ENCODE data around the gene SYNPR.

The SYNPR gene

GRCh38 chr3:63474828-63475518 is 196.9 kb downstream of the SYNPR start:
- DNase-seq, result no peak

- no peak for DNase-seq
Measured at GRCh38 chr3:63477494-63478129, 199.5 kb downstream of the SYNPR start.

- DNase-seq, result no peak
Measured at GRCh38 chr3:63478990-63479660, 201.0 kb downstream of the SYNPR start.

- no peak for DNase-seq
Measured at GRCh38 chr3:63479661-63480035, 201.5 kb downstream of the SYNPR start.

GRCh38 chr3:63481627-63482026 is 203.5 kb downstream of the SYNPR start:
- DNase-seq, result no peak

- no peak for DNase-seq
Measured at GRCh38 chr3:63482341-63482740, 204.2 kb downstream of the SYNPR start.

GRCh38 chr3:63492464-63492863 is 214.4 kb downstream of the SYNPR start:
- DNase-seq, result no peak

- DNase-seq, result no peak
Measured at GRCh38 chr3:63493101-63493500, 215.0 kb downstream of the SYNPR start.

- DNase-seq, result no peak
Measured at GRCh38 chr3:63494646-63495045, 216.5 kb downstream of the SYNPR start.

- no peak for DNase-seq
Measured at GRCh38 chr3:63497641-63498040, 219.5 kb downstream of the SYNPR start.

- no peak for DNase-seq
Measured at GRCh38 chr3:63500196-63500595, 222.1 kb downstream of the SYNPR start.

- no peak for DNase-seq
Measured at GRCh38 chr3:63508305-63508704, 230.2 kb downstream of the SYNPR start.

GRCh38 chr3:63508771-63509170 is 230.7 kb downstream of the SYNPR start:
- DNase-seq, result no peak

GRCh38 chr3:63513791-63514190 is 235.7 kb downstream of the SYNPR start:
- DNase-seq, result no peak

GRCh38 chr3:63514678-63515077 is 236.6 kb downstream of the SYNPR start:
- DNase-seq, result no peak

GRCh38 chr3:63519426-63519825 is 241.3 kb downstream of the SYNPR start:
- no peak for DNase-seq

GRCh38 chr3:63521657-63522056 is 243.5 kb downstream of the SYNPR start:
- no peak for DNase-seq

- no peak for DNase-seq
Measured at GRCh38 chr3:63523100-63523499, 245.0 kb downstream of the SYNPR start.

- no peak for DNase-seq
Measured at GRCh38 chr3:63528325-63529000, 250.4 kb downstream of the SYNPR start.

GRCh38 chr3:63532521-63532920 is 254.4 kb downstream of the SYNPR start:
- no peak for DNase-seq

GRCh38 chr3:63538919-63539318 is 260.8 kb downstream of the SYNPR start:
- no peak for DNase-seq

GRCh38 chr3:63555767-63556166 is 277.7 kb downstream of the SYNPR start:
- DNase-seq, result no peak

- DNase-seq, result no peak
Measured at GRCh38 chr3:63556401-63556800, 278.3 kb downstream of the SYNPR start.

- DNase-seq, result no peak
Measured at GRCh38 chr3:63557912-63558311, 279.8 kb downstream of the SYNPR start.

All from CD4-positive, alpha-beta T cell treated with Interleukin-17A for 1 hour (primary cell).